SK-N-SH (cell line): ENCODE results near the gene SRGAP3. TPM values are rescaled to one million over a fixed set of nuclear protein-coding genes. Genes with fewer than 3 reads are reported as not detected.

Experiments used
- CTCF ChIA-PET: fragments of 300-600, 350-600 bp; formaldehyde crosslinking; extraction: SDS; loops from one replicate; lab custom pipeline; 2021; lab: Yijun Ruan, JAX
- POLR2A ChIA-PET: fragments of 350-600 bp; sonication (Branson Sonifier 250); formaldehyde crosslinking; extraction: SDS; loops from one replicate; lab custom pipeline; 2020; ENCODE audit warnings: antibody characterized with exemption, inconsistent platforms; lab: Yijun Ruan, JAX
- DNase-seq: peaks from one replicate; pipeline ENCODE4 v3.0.0; 2012
- H2AFZ ChIP-seq: fragments of 200-600 bp; sonication (generic); 2 replicates; pipeline ENCODE4 v1.8.1; 2016; ENCODE audit warnings: antibody characterized with exemption, mild to moderate bottlenecking, low read depth
- H3F3A ChIP-seq: fragments of 200-600 bp; sonication (generic); replicated peaks from 2 replicates; pipeline ENCODE3; 2016; ENCODE audit warnings: antibody characterized with exemption, mild to moderate bottlenecking; ENCODE audit not compliant: insufficient read depth
- H3K27ac ChIP-seq, 2 experiments: fragments of 200-500 bp in 1 of 2; fragments of 200-600 bp in 1 of 2; sonication (Bioruptor generic) in 1 of 2; sonication (generic), shearing (Covaris generic) in 1 of 2; 2 replicates each; pipeline versions ENCODE4 v1.5.1 to v1.6.1; 2014 to 2016; ENCODE audit warnings: low read depth in 2 of 2, inconsistent platforms in 1 of 2, low read length in 1 of 2, mild to moderate bottlenecking in 1 of 2, mixed read lengths in 1 of 2
- H3K27me3 ChIP-seq: fragments of 200-600 bp; sonication (generic), shearing (Covaris generic); 2 replicates; pipeline ENCODE4 v1.6.1; 2016; ENCODE audit warnings: mixed run types; ENCODE audit not compliant: insufficient read depth
- H3K36me3 ChIP-seq, 2 experiments: fragments of 200-500 bp in 1 of 2; fragments of 200-600 bp in 1 of 2; sonication (Bioruptor generic) in 1 of 2; sonication (generic) in 1 of 2; replicated peaks in 1 of 2; 2 replicates each; pipeline versions ENCODE3 to v1.5.1; 2014 to 2016; ENCODE audit warnings: low read length in 1 of 2, mild to moderate bottlenecking in 1 of 2; ENCODE audit not compliant: insufficient read depth in 2 of 2, control insufficient read depth in 1 of 2
- H3K4me1 ChIP-seq, 2 experiments: fragments of 200-500 bp in 1 of 2; fragments of 200-600 bp in 1 of 2; sonication (Bioruptor generic) in 1 of 2; sonication (generic), shearing (Covaris generic) in 1 of 2; 2 replicates each; pipeline versions ENCODE4 v1.5.1 to v1.6.1; 2014 to 2016; ENCODE audit warnings: low read depth in 1 of 2, low read length in 1 of 2, mixed run types in 1 of 2; ENCODE audit not compliant: insufficient read depth in 2 of 2, control insufficient read depth in 1 of 2
- H3K4me2 ChIP-seq: fragments of 200-600 bp; sonication (generic), shearing (Covaris generic); 2 replicates; pipeline ENCODE4 v1.6.1; 2017; ENCODE audit warnings: mixed run types
- H3K4me3 ChIP-seq, 2 experiments: fragments of 200-500 bp in 1 of 2; fragments of 200-600 bp in 1 of 2; sonication (Bioruptor generic) in 1 of 2; sonication (generic), shearing (Covaris generic) in 1 of 2; 2 replicates each; pipeline versions ENCODE4 v1.5.1 to v1.8.1; 2014 to 2016; ENCODE audit warnings: low read depth in 2 of 2, inconsistent platforms in 1 of 2, low read length in 1 of 2, mild to moderate bottlenecking in 1 of 2, mixed read lengths in 1 of 2, moderate library complexity in 1 of 2
- H3K79me2 ChIP-seq: fragments of 200-600 bp; sonication (generic); 2 replicates; pipeline ENCODE4 v1.8.1; 2017; ENCODE audit warnings: mild to moderate bottlenecking; ENCODE audit not compliant: insufficient read depth
- H3K9ac ChIP-seq: fragments of 200-600 bp; sonication (generic); 2 replicates; pipeline ENCODE4 v1.6.1; 2017; ENCODE audit warnings: mixed run types
- H3K9me2 ChIP-seq: fragments of 200-600 bp; sonication (generic); 2 replicates; pipeline ENCODE4 v1.6.1; 2017; ENCODE audit warnings: mixed run types
- H3K9me3 ChIP-seq: fragments of 200-600 bp; sonication (generic); 2 replicates; pipeline ENCODE4 v1.6.1; 2017; ENCODE audit warnings: mixed run types, mild to moderate bottlenecking, moderate library complexity
- H4K20me1 ChIP-seq: fragments of 200-600 bp; sonication (generic); 2 replicates; pipeline ENCODE4 v1.6.1; 2017; ENCODE audit warnings: mild to moderate bottlenecking, mixed run types; ENCODE audit not compliant: insufficient read depth
- CHD2 ChIP-seq: fragments of 150-350 bp; IDR thresholded peaks from 2 replicates; pipeline ENCODE4 v1.6.1; 2018; ENCODE audit warnings: low read length; ENCODE audit not compliant: partially characterized antibody
- FOSL2 ChIP-seq: IDR thresholded peaks from 2 replicates; pipeline ENCODE4 v1.4.0; 2012; ENCODE audit warnings: low read depth, mild to moderate bottlenecking, moderate library complexity, borderline replicate concordance
- FOXJ3 ChIP-seq: sonication (generic); formaldehyde crosslinking; IDR thresholded peaks from 2 replicates; pipeline ENCODE4 v1.5.1; 2020; ENCODE audit warnings: mild to moderate bottlenecking, missing genetic modification reagents
- GABPA ChIP-seq: IDR thresholded peaks from 2 replicates; pipeline ENCODE4 v1.4.0; 2012; ENCODE audit warnings: low read depth, mild to moderate bottlenecking
- GATA2 ChIP-seq: sonication (generic); formaldehyde crosslinking; IDR thresholded peaks from 2 replicates; pipeline ENCODE4 v1.5.0; 2020; ENCODE audit warnings: mild to moderate bottlenecking, missing genetic modification reagents
- JUND ChIP-seq: IDR thresholded peaks from 2 replicates; pipeline ENCODE4 v1.4.0; 2012
- MEF2A ChIP-seq: IDR thresholded peaks from 2 replicates; pipeline ENCODE4 v1.4.0; 2012; ENCODE audit warnings: low read depth, borderline replicate concordance
- MXI1 ChIP-seq: IDR thresholded peaks from 2 replicates; pipeline ENCODE4 v1.6.1; 2012; ENCODE audit warnings: mild to moderate bottlenecking, low read depth, low read length, improper control_type of control experiment
- RAD21 ChIP-seq: IDR thresholded peaks from 2 replicates; pipeline ENCODE4 v1.6.1; 2012; ENCODE audit warnings: mild to moderate bottlenecking, low read length
- RCOR1 ChIP-seq: fragments of 150-350 bp; IDR thresholded peaks from 2 replicates; pipeline ENCODE4 v1.6.1; 2017; ENCODE audit warnings: antibody characterized with exemption, low read length
- SIN3A ChIP-seq: IDR thresholded peaks from 2 replicates; pipeline ENCODE4 v1.6.1; 2012; ENCODE audit warnings: low read depth, mild to moderate bottlenecking, low read length, moderate library complexity, borderline replicate concordance
- TAF1 ChIP-seq: IDR thresholded peaks from 2 replicates; pipeline ENCODE4 v1.6.1; 2012; ENCODE audit warnings: low read depth, mild to moderate bottlenecking, low read length, moderate library complexity, borderline replicate concordance
- TCF12 ChIP-seq: IDR thresholded peaks from 2 replicates; pipeline ENCODE4 v1.4.0; 2012
- TEAD4 ChIP-seq: IDR thresholded peaks from 2 replicates; pipeline ENCODE4 v1.4.0; 2012; ENCODE audit warnings: mild to moderate bottlenecking, borderline replicate concordance; ENCODE audit not compliant: insufficient read depth
- YY1 ChIP-seq: IDR thresholded peaks from 2 replicates; pipeline ENCODE4 v1.4.0; 2012; ENCODE audit warnings: low read depth, mild to moderate bottlenecking
- WGBS: methylation state at CpG from one replicate; pipeline ENCODE4 v1.1.6; 2017; ENCODE audit warnings: low lambda C conversion rate; 5-methylcytosine and 5-hydroxymethylcytosine counted together
- polyA plus RNA-seq, 3 experiments: library from polyadenylated mRNA; depleted of rRNA; stranded (reverse); fragments of >200 nt; gene quantifications; 2 replicates each; pipeline ENCODE4 v1.2.3, GENCODE V29; 2012
- TF ChIP-seq, protein P1 (sequence below): fragments of 150-350 bp; IDR thresholded peaks from 2 replicates; pipeline ENCODE4 v1.6.1; 2017; ENCODE audit warnings: antibody characterized with exemption, low read length, low read depth, borderline replicate concordance
- TF ChIP-seq, protein P2 (sequence below): IDR thresholded peaks from 2 replicates; pipeline ENCODE4 v1.4.0; 2012; ENCODE audit warnings: low read depth
- TF ChIP-seq, protein P3 (sequence below): fragments of 200-600 bp; sonication (generic); IDR thresholded peaks from 2 replicates; pipeline ENCODE4 v1.6.1; 2017; ENCODE audit warnings: antibody characterized with exemption, mild to moderate bottlenecking, moderate library complexity
- TF ChIP-seq, protein P4 (sequence below): IDR thresholded peaks from 2 replicates; pipeline ENCODE4 v1.4.0; 2012; ENCODE audit warnings: low read depth, borderline replicate concordance
- TF ChIP-seq, protein P5 (sequence below): IDR thresholded peaks from 2 replicates; pipeline ENCODE4; 2012

The SRGAP3 gene
- polyA plus RNA-seq, 1 of the 3 experiments (the other 2 are of a cell fraction): 2.8 TPM

DNA sequence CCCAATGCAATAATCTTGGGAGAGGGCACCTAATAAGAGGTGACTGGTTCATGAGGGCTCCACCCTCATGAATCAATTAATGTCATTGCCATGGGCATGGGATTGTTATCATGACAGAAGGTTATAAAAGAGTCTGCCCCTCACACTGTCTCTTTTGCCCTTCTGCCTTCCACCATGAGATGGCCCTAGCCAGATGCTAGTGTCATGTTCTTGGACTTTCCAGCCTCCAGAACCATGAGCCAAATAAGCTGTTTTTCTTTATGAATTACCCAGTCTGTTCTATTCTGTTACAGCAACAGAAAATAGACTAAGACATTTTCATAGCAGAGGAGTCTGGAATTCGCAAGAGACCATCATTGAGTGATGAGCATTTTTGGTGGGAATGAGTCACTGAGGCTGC lies 270.2 kb downstream of the SRGAP3 start (continued):
- TF ChIP-seq GATA2 (CRISPR knock-in tag) (no peak), RAD21 (no peak)
- TF ChIP-seq, protein P1, sequence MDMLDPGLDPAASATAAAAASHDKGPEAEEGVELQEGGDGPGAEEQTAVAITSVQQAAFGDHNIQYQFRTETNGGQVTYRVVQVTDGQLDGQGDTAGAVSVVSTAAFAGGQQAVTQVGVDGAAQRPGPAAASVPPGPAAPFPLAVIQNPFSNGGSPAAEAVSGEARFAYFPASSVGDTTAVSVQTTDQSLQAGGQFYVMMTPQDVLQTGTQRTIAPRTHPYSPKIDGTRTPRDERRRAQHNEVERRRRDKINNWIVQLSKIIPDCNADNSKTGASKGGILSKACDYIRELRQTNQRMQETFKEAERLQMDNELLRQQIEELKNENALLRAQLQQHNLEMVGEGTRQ: no peak

DNA sequence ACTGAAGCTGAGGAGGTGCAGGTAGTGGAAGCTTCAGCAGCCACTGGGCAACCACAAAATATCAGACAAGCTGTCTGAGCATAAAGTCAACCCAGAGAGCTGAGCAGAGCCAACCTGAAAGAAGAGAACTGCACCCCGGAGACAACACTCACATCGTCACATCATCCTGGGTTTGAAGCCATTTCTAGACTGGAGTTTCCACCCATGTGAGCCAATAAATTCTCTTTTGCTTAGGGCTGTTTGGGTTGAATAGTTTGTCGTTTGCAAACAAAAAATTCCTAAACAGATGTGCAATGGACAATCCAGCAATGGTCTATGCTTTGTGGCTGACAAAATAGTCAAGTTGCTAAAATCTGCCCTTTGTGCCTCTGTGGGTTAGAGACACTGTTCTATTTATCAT lies 270.9 kb downstream of the SRGAP3 start:
- no peak overlapping the region for H2AFZ ChIP-seq
- no peaks in the 10 kb centered on the region for H3K9me3 ChIP-seq
- no peaks in the 10 kb centered on the region for H3K36me3 ChIP-seq
- no peak overlapping the region for H3K4me3 ChIP-seq
- H3K27me3 ChIP-seq: no peaks in the 10 kb centered on the region
- H3K79me2 ChIP-seq: no peaks in the 10 kb centered on the region
- whole genome bisulfite sequencing: 25% methylated on average over 3 of the region's 3 CpGs
- TF ChIP-seq, protein P2, sequence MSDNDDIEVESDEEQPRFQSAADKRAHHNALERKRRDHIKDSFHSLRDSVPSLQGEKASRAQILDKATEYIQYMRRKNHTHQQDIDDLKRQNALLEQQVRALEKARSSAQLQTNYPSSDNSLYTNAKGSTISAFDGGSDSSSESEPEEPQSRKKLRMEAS: no peak
- TF ChIP-seq RCOR1 (no peak), GATA2 (CRISPR knock-in tag) (no peak), TCF12 (no peak), MXI1 (no peak), FOXJ3 (no peak), TAF1 (no peak), YY1 (no peak)
- TF ChIP-seq, protein P3, sequence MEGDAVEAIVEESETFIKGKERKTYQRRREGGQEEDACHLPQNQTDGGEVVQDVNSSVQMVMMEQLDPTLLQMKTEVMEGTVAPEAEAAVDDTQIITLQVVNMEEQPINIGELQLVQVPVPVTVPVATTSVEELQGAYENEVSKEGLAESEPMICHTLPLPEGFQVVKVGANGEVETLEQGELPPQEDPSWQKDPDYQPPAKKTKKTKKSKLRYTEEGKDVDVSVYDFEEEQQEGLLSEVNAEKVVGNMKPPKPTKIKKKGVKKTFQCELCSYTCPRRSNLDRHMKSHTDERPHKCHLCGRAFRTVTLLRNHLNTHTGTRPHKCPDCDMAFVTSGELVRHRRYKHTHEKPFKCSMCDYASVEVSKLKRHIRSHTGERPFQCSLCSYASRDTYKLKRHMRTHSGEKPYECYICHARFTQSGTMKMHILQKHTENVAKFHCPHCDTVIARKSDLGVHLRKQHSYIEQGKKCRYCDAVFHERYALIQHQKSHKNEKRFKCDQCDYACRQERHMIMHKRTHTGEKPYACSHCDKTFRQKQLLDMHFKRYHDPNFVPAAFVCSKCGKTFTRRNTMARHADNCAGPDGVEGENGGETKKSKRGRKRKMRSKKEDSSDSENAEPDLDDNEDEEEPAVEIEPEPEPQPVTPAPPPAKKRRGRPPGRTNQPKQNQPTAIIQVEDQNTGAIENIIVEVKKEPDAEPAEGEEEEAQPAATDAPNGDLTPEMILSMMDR: no peak
- TF ChIP-seq, all 33 proteins: peak for 0
- no peak for DNase-seq
- Histone ChIP-seq H3F3A (no peaks in the 10 kb centered on the region), H3K27ac (no peak overlapping the region), H3K9ac (no peak overlapping the region), H3K4me1 (peaks cover 0 to 2% of the 10 kb centered on the region in 2 experiments; a peak in 1 of 4 replicates), H3K9me2 (no peaks in the 10 kb centered on the region), H3K4me2 (no peak overlapping the region), H4K20me1 (no peaks in the 10 kb centered on the region)
- CTCF ChIA-PET: interaction anchor here (2.8 to 12.9 kb wide), 3 partner anchors 11 to 323 kb away, joined by 10 to 151 read pairs (median 31); no protein-coding TSS in a partner anchor
- POLR2A ChIA-PET: no interaction called here

DNA sequence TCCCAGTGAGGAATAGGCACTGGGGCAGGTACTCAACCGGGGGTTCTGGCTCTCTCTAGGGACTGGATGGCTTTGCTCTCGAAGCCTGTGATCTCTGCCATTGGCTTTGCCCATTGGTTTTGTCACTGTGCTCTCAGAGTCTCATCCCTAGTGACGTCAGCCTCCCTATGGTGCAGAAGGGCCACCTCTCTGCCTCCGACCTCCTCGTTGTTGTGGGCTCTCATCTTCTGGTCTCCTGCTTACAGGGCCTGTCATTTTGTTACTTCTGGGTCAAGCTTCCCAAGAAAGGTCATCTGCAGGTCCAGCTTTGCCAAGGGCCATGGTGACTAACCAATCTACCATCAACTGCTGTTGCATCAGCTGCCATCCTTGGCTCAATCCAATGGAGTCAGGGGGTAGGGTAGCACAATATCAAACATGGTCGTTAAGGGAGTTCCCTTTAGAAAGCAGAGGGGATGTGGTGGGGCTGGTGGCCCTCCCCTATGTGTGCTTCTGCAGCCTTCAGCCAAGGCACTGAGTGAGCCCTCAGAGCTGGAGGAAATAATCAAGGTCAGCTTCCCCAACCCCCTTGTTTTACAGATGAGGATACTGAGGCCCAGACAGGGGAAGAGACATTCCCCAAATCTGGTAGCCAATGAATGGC lies 272.8 kb downstream of the SRGAP3 start:
- CTCF ChIA-PET: interaction anchor here (1.1 to 12.9 kb wide), 5 partner anchors 13 to 325 kb away, joined by 4 to 151 read pairs (median 10); partner anchors contain the start of gene OXTR
- H3K9ac ChIP-seq: no peak overlapping the region

More for the DNA sequence above, 272.8 kb downstream of the SRGAP3 start:
- Histone ChIP-seq H3K9me3 (no peaks in the 10 kb centered on the region), H2AFZ (no peak overlapping the region), H3K36me3 (no peaks in the 10 kb centered on the region), H4K20me1 (no peaks in the 10 kb centered on the region), H3K79me2 (no peaks in the 10 kb centered on the region), H3K27me3 (no peaks in the 10 kb centered on the region), H3K4me3 (no peak overlapping the region), H3K4me2 (no peak overlapping the region), H3K27ac (no peak overlapping the region), H3K9me2 (no peaks in the 10 kb centered on the region), H3F3A (no peaks in the 10 kb centered on the region), H3K4me1 (no peaks in the 10 kb centered on the region)
- POLR2A ChIA-PET: no interaction called here
- TF ChIP-seq SIN3A: no peak
- TF ChIP-seq TEAD4: no peak
- no peak for TF ChIP-seq MXI1
- TF ChIP-seq, protein P4, sequence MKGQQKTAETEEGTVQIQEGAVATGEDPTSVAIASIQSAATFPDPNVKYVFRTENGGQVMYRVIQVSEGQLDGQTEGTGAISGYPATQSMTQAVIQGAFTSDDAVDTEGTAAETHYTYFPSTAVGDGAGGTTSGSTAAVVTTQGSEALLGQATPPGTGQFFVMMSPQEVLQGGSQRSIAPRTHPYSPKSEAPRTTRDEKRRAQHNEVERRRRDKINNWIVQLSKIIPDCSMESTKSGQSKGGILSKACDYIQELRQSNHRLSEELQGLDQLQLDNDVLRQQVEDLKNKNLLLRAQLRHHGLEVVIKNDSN: no peak
- TF ChIP-seq RAD21: no peak
- TF ChIP-seq, protein P1: no peak
- TF ChIP-seq FOSL2: no peak
- no peak for TF ChIP-seq MEF2A
- no peak for TF ChIP-seq GABPA
- no peak for TF ChIP-seq CHD2
- TF ChIP-seq, protein P5, sequence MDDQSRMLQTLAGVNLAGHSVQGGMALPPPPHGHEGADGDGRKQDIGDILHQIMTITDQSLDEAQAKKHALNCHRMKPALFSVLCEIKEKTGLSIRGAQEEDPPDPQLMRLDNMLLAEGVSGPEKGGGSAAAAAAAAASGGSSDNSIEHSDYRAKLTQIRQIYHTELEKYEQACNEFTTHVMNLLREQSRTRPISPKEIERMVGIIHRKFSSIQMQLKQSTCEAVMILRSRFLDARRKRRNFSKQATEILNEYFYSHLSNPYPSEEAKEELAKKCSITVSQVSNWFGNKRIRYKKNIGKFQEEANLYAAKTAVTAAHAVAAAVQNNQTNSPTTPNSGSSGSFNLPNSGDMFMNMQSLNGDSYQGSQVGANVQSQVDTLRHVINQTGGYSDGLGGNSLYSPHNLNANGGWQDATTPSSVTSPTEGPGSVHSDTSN: no peak
- no peak for TF ChIP-seq JUND
- 24% methylated on average over 6 of the region's 6 CpGs for WGBS
- DNase-seq: no peak
